Stomach (tissue), 4 donors: Measurements from ENCODE around the gene NDC1.

Experiments
- POLR2A ChIP-seq, 4 donors: fragments of 450-650 bp; IDR thresholded peaks; one replicate each; pipeline ENCODE4 v1.6.1; 2016; ENCODE audit warnings: antibody characterized with exemption in 4 of 4, control low read depth in 2 of 4, mild to moderate bottlenecking in 1 of 4, moderate library complexity in 1 of 4
- TF ChIP-seq, protein P1 (sequence below), 7 experiments: fragments of 450-650 bp in 4 of 7; fragments of 200-600 bp in 3 of 7; sonication (generic) in 3 of 7; IDR thresholded peaks; one replicate each; pipeline ENCODE4 v1.5.1; 2016 to 2019; ENCODE audit warnings: antibody characterized with exemption in 7 of 7, control low read depth in 2 of 7, mild to moderate bottlenecking in 1 of 7

DNA sequence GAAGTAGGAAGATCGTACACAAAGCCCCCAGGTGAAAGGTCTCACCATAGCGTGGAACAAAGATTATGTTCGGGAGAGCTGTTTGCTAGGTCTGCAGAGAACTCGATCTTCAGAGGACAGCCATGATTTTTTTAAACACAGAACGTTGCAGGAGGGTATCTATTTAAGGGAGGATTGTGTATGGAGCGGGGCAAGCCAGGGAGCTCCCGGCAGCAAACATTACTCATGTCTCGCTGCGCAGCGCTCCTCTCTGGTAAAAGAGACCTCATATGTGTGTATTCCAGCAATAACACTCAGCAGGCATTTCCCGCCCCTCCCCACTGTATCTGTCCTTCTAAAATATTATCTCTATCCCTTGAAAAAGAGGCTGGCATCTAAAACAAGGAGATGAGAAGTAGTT, 101.8 kb downstream of the NDC1 start:
- TF ChIP-seq, protein P1, sequence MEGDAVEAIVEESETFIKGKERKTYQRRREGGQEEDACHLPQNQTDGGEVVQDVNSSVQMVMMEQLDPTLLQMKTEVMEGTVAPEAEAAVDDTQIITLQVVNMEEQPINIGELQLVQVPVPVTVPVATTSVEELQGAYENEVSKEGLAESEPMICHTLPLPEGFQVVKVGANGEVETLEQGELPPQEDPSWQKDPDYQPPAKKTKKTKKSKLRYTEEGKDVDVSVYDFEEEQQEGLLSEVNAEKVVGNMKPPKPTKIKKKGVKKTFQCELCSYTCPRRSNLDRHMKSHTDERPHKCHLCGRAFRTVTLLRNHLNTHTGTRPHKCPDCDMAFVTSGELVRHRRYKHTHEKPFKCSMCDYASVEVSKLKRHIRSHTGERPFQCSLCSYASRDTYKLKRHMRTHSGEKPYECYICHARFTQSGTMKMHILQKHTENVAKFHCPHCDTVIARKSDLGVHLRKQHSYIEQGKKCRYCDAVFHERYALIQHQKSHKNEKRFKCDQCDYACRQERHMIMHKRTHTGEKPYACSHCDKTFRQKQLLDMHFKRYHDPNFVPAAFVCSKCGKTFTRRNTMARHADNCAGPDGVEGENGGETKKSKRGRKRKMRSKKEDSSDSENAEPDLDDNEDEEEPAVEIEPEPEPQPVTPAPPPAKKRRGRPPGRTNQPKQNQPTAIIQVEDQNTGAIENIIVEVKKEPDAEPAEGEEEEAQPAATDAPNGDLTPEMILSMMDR (IDR thresholded peaks at IDR 0.05), result no peak
- TF ChIP-seq POLR2A (IDR thresholded peaks at IDR 0.05), result no peak
